PC-3 (cell line): ENCODE results near the gene TBC1D2. TPM values are rescaled to one million over a fixed set of nuclear protein-coding genes. Genes with fewer than 3 reads are reported as not detected.
A peak's percentile ranks its signal among the peaks of the same experiment; 100 is the strongest.

Experiments
- ATAC-seq: fragments of 200-7000 bp; cut with Tn5 transposase; 2 replicates; pipeline ENCODE4 v1.9.1; 2020; ENCODE audit warnings: mild to moderate bottlenecking, moderate library complexity
- BruUV-seq: library from RNA; stranded (reverse); fragments of 400-500 nt; replicated peaks from 2 replicates; lab custom pipeline; 2021; lab: Mats Ljungman, UMichigan
- CTCF ChIA-PET: fragments of 300-600 bp; sonication (Branson Sonifier 250); formaldehyde crosslinking; loops from one replicate; lab custom pipeline; 2022; ENCODE audit warnings: antibody characterized with exemption; lab: Charles Lee
- POLR2A ChIA-PET: fragments of 300-600 bp; sonication (Branson Sonifier 250); formaldehyde crosslinking; loops from one replicate; lab custom pipeline; 2022; ENCODE audit warnings: antibody characterized with exemption; ENCODE audit not compliant: unreplicated experiment; lab: Charles Lee
- DNase-seq: peaks from one replicate; pipeline ENCODE4 v3.0.0-alpha.2; 2015
- H2AFZ ChIP-seq: fragments of 300-600 bp; sonication (generic); 2 replicates; pipeline ENCODE4 v1.6.0; 2016; ENCODE audit warnings: antibody characterized with exemption, low read length
- H3F3A ChIP-seq: fragments of 300-600 bp; sonication (generic); one replicate; pipeline ENCODE4 v1.6.0; 2017; ENCODE audit warnings: antibody characterized with exemption, low read length, control low read depth, mild to moderate bottlenecking; ENCODE audit not compliant: unreplicated experiment
- H3K27ac ChIP-seq: fragments of 300-600 bp; sonication (generic); 2 replicates; pipeline ENCODE4 v1.5.1; 2016; ENCODE audit warnings: mild to moderate bottlenecking, low read length
- H3K27me3 ChIP-seq: fragments of 300-600 bp; sonication (generic); 2 replicates; pipeline ENCODE4 v1.6.1; 2016; ENCODE audit warnings: low read length, mixed read lengths
- H3K36me3 ChIP-seq: fragments of 300-600 bp; sonication (generic); 2 replicates; pipeline ENCODE4 v1.6.1; 2016; ENCODE audit warnings: low read depth, mixed run types, low read length, mixed read lengths
- H3K4me1 ChIP-seq: fragments of 300-600 bp; sonication (generic); 2 replicates; pipeline ENCODE4 v1.5.1; 2016; ENCODE audit warnings: low read length; ENCODE audit not compliant: insufficient read depth
- H3K4me2 ChIP-seq: fragments of 300-600 bp; sonication (generic); 2 replicates; pipeline ENCODE4 v1.6.0; 2016; ENCODE audit warnings: low read length
- H3K4me3 ChIP-seq: fragments of 300-600 bp; sonication (generic); 2 replicates; pipeline ENCODE4 v1.5.1; 2016; ENCODE audit warnings: mild to moderate bottlenecking, low read length, mixed read lengths
- H3K79me2 ChIP-seq: fragments of 300-600 bp; sonication (generic); 2 replicates; pipeline ENCODE4 v1.6.1; 2017; ENCODE audit warnings: low read length, mixed read lengths
- H3K9ac ChIP-seq: fragments of 300-600 bp; sonication (generic); 2 replicates; pipeline ENCODE4 v1.6.0; 2016; ENCODE audit warnings: mild to moderate bottlenecking, low read length
- H3K9me2 ChIP-seq: fragments of 300-600 bp; sonication (generic); replicated peaks from 2 replicates; pipeline ENCODE4 v1.6.1; 2016; ENCODE audit warnings: mixed run types, low read length, mixed read lengths
- H3K9me3 ChIP-seq: fragments of 300-600 bp; sonication (generic); 2 replicates; pipeline ENCODE4 v1.6.1; 2016; ENCODE audit warnings: low read length, mixed read lengths
- H4K20me1 ChIP-seq: fragments of 300-600 bp; sonication (generic); 2 replicates; pipeline ENCODE4 v1.6.1; 2016; ENCODE audit warnings: low read length, mixed read lengths
- EZH2 ChIP-seq: fragments of 300-600 bp; sonication (generic); IDR thresholded peaks from one replicate; pipeline ENCODE4 v1.6.1; 2017; ENCODE audit warnings: antibody characterized with exemption, mild to moderate bottlenecking, low read length; ENCODE audit not compliant: unreplicated experiment
- EZH2phosphoT487 ChIP-seq: fragments of 300-600 bp; sonication (generic); IDR thresholded peaks from 2 replicates; pipeline ENCODE4 v1.6.1; 2018; ENCODE audit warnings: mild to moderate bottlenecking, antibody characterized with exemption, low read length, borderline replicate concordance
- intact Hi-C: fragments of 100-400 bp; cut with micrococcal nuclease; formaldehyde crosslinking; loops from 2 replicates; pipeline ENCODE4 v1.9.0; 2023
- total RNA-seq: library from RNA; depleted of rRNA; stranded (reverse); fragments of >200 nt; gene quantifications from 2 replicates; pipeline ENCODE4 v1.2.3, GENCODE V29; 2014
- TF ChIP-seq, protein P1 (sequence below): fragments of 300-600 bp; sonication (generic); conservative IDR thresholded peaks from 2 replicates; pipeline ENCODE4 v1.5.1; 2017; ENCODE audit warnings: antibody characterized with exemption, low read depth, mild to moderate bottlenecking, low read length

TBC1D2 gene
- total RNA-seq, 1 experiment from 2014 or later: 7.4 TPM

DNA sequence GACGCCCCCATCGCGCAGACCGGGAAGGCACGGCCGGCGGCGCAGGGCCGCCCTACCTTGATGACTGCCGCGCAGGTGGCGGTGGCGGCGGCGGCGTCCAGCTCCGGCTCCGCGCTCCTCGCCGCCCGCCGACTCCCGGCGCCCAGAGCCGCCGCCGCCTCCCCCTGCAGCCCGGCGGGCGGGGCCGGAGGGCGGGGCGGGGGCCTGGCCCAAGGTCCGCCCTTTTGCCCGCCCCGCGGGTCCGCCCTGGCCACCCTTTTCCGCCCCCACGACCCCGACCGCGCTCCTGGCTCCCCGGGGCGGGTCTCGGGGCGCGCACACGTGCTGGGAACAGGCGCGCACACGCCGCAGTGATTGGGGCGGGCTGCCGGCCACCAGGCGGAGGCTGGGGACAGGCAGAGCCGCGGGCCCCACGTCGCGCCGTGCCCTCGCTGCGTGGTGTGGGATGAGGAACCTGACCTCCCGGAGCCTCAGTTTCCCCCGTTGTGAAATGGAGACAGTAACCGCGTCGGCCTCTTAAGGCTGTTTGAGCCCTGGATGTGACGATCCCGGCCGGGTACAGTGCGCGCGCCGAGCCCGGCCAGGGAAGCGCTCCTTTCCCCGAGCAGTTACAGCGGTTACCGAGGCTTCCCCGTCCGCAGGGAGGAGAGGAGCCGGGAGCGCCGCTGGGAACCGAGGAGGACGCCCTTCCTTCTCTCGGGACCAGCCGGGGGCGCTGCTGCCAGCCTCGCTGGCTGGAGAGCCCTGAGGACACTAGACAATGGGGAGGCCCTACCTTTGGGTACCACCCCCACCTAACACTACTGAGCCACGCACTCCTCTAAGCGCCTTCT, 62.7 kb downstream of the TBC1D2 start, which contains the start of gene CORO2A:
Gene CORO2A (minus strand): TSS at position 135 of the 833 bp plus-strand sequence. CDS start 34,977 bp downstream, outside the sequence.
- Histone ChIP-seq H3F3A (no peaks in the 10 kb centered on the region), H3K9me2 (no peaks in the 10 kb centered on the region), H2AFZ (peak within 1 kb of the TSS; percentile 94), H3K27ac (no peak within 1 kb of the TSS; the same call in 1 of the 2 replicates), H3K36me3 (no peaks in the 10 kb centered on the region), H3K4me1 (no peaks in the 10 kb centered on the region; the same call in 1 of the 2 replicates), H3K9me3 (no peaks in the 10 kb centered on the region), H4K20me1 (no peaks in the 10 kb centered on the region), H3K4me2 (peak within 1 kb of the TSS; percentile 94), H3K9ac (peak within 1 kb of the TSS; percentile 49), H3K4me3 (peak within 1 kb of the TSS; percentile 78), H3K79me2 (no peaks in the 10 kb centered on the region), H3K27me3 (no peaks in the 10 kb centered on the region)
- TSS peak; percentile 60 for BruUV-seq
- peak; percentile 76 for ATAC-seq
- TF ChIP-seq EZH2phosphoT487 (no peak), EZH2 (no peak)
- TF ChIP-seq, protein P1, sequence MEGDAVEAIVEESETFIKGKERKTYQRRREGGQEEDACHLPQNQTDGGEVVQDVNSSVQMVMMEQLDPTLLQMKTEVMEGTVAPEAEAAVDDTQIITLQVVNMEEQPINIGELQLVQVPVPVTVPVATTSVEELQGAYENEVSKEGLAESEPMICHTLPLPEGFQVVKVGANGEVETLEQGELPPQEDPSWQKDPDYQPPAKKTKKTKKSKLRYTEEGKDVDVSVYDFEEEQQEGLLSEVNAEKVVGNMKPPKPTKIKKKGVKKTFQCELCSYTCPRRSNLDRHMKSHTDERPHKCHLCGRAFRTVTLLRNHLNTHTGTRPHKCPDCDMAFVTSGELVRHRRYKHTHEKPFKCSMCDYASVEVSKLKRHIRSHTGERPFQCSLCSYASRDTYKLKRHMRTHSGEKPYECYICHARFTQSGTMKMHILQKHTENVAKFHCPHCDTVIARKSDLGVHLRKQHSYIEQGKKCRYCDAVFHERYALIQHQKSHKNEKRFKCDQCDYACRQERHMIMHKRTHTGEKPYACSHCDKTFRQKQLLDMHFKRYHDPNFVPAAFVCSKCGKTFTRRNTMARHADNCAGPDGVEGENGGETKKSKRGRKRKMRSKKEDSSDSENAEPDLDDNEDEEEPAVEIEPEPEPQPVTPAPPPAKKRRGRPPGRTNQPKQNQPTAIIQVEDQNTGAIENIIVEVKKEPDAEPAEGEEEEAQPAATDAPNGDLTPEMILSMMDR: peak; percentile 51
- ChIA-PET CTCF (no interaction called here), POLR2A (no interaction called here)
- intact Hi-C loops: loop anchor here (2.0 to 10.0 kb wide), 4 partner anchors 48 to 120 kb away; partner anchors contain the start of gene TRIM14
- peak; percentile 67 for DNase-seq

DNA sequence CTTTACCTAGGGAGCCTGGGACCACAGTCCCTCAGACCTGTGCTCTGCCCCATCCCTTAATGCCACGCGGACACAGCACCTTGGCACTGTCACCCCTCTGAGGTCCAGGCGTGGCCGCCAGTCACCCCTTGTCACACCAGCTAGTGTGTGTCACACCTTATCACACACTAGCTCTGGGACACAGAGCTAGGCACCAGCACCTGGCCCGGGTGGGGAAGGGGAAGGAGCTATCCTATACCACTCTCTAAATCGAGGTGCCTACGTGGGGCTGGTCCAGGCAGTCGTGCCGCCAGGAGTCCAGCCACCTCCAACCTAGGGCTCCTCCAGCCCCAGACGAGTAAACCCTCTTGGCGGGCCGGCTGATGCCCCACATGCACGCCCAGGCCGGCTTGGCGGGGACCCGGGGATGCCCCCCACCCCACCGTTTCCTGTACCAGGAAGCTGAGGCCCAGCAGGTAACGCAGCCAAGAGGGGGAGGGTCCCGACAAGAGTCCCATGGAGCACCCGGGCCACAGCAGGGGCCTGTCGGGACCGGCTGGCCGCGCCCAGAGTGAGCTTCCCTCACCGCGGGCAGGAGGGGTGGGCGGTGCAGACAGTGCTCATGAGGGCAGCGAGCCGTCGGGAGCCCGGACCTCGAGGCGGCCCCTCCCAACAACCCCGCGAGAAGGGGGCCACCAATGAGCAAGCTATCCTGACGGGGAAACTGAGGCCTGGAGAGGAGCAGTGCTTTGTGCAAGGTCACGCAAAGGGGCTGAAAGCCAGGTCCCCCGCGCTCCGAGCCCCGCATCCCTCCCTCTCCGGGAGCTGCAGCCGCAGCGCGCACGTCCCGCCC, 63.6 kb downstream of the TBC1D2 start:
- DNase-seq (peak; percentile 9), ATAC-seq (peak; percentile 58)
- Histone ChIP-seq H3K4me3 (peak overlapping the region; percentile 78), H3K27ac (no peak overlapping the region), H3K9ac (peak overlapping the region; percentile 38), H3K79me2 (no peaks in the 10 kb centered on the region), H2AFZ (peak overlapping the region; percentile 93), H3K9me3 (no peaks in the 10 kb centered on the region), H3K4me1 (no peaks in the 10 kb centered on the region; the same call in 1 of the 2 replicates), H3K36me3 (no peaks in the 10 kb centered on the region), H3K9me2 (no peaks in the 10 kb centered on the region), H3F3A (no peaks in the 10 kb centered on the region), H4K20me1 (no peaks in the 10 kb centered on the region), H3K4me2 (peak overlapping the region; percentile 91), H3K27me3 (no peaks in the 10 kb centered on the region)
- TF ChIP-seq EZH2 (no peak), EZH2phosphoT487 (no peak)
- TF ChIP-seq, protein P1: no peak
- intact Hi-C loops: loop anchor here (2.0 to 10.0 kb wide), 4 partner anchors 47 to 120 kb away; partner anchors contain the start of gene TRIM14
- BruUV-seq: no TSS peak
- CTCF ChIA-PET: no interaction called here
- POLR2A ChIA-PET: no interaction called here
